Transverse colon (tissue), 4 donors: ENCODE measurements around the gene OR10AD1. TPM values are rescaled to one million over a fixed set of nuclear protein-coding genes. Genes with fewer than 3 reads are reported as not detected.
"Not testable (repeated sequence)": the region's sequence is repeated elsewhere in the genome, so short reads cannot be mapped to it uniquely, and the experiment has no call there.

Experiments used
- DNase-seq: peaks from one replicate; pipeline ENCODE4 v3.0.0-alpha.2; 2019
- H3K27ac ChIP-seq, 4 donors: fragments of 200-600 bp; sonication (generic); 2 replicates each; pipeline ENCODE4 v1.5.1; 2016 to 2018; ENCODE audit warnings: inconsistent platforms in 4 of 4
- H3K27me3 ChIP-seq: fragments of 200-600 bp; sonication (generic); 2 replicates; pipeline ENCODE4 v1.5.1; 2017; ENCODE audit warnings: inconsistent platforms
- H3K36me3 ChIP-seq, 4 donors: fragments of 200-600 bp; sonication (generic); 2 replicates each; pipeline ENCODE4 v1.5.1; 2017 to 2019; ENCODE audit warnings: inconsistent platforms in 4 of 4
- H3K4me1 ChIP-seq, 4 donors: fragments of 200-600 bp; sonication (generic); 2 replicates each; pipeline ENCODE4 v1.5.1; 2017 to 2020; ENCODE audit warnings: inconsistent platforms in 4 of 4
- H3K4me3 ChIP-seq, 4 donors: fragments of 200-600 bp; sonication (generic); 1 replicate in 1 of 4; 2 replicates in 3 of 4; pipeline versions ENCODE4 v1.5.1 to v1.6.1; 2017 to 2019; ENCODE audit warnings: inconsistent platforms in 4 of 4
- H3K9me3 ChIP-seq, 2 donors: fragments of 200-600 bp; sonication (generic); 2 replicates each; pipeline ENCODE4 v1.5.1; 2017 to 2019; ENCODE audit warnings: inconsistent platforms in 2 of 2
- EP300 ChIP-seq: sonication (generic); formaldehyde crosslinking; IDR thresholded peaks from one replicate; pipeline ENCODE4 v1.6.1; 2017; ENCODE audit warnings: antibody characterized with exemption, low read depth
- POLR2A ChIP-seq: fragments of 450-650 bp; IDR thresholded peaks from one replicate; pipeline ENCODE4 v1.6.1; 2016; ENCODE audit warnings: antibody characterized with exemption, mild to moderate bottlenecking, moderate library complexity
- POLR2AphosphoS5 ChIP-seq, 3 donors: sonication (generic); formaldehyde crosslinking; IDR thresholded peaks; one replicate each; pipeline ENCODE4 v1.6.1; 2016; ENCODE audit warnings: antibody characterized with exemption in 3 of 3
- WGBS, 2 donors: methylation state at CpG; one replicate each; pipeline ENCODE4 v1.1.5; 2018; ENCODE audit warnings: low coverage in 1 of 2; 5-methylcytosine and 5-hydroxymethylcytosine counted together
- in situ Hi-C, 4 donors: fragments of 200-750 bp; cut with MboI; loops; one replicate each; pipeline versions ENCODE4 v1.15.0 to v1.15.1; 2017; ENCODE audit warnings: low sequenced_read_pairs in 3 of 4, low pct_ligation_motif_present in 1 of 4, low pct_unique_long_range_greater_than_20kb in 1 of 4
- intact Hi-C: fragments of 100-400 bp; cut with DNase I; formaldehyde crosslinking; loops from one replicate; pipeline ENCODE4 v1.15.1; 2023; ENCODE audit warnings: low total_unique reads
- total RNA-seq, 4 donors: library from RNA; depleted of rRNA; stranded (reverse); fragments of >200 nt; gene quantifications; one replicate each; pipeline ENCODE4 v1.1.0, GENCODE V29; 2016
- TF ChIP-seq, protein P1 (sequence below), 5 experiments: fragments of 200-600 bp in 3 of 5; fragments of 450-650 bp in 2 of 5; sonication (generic) in 3 of 5; IDR thresholded peaks; 1 replicate in 2 of 5; 2 replicates in 3 of 5; pipeline ENCODE4 v1.5.1; 2016 to 2017; ENCODE audit warnings: antibody characterized with exemption in 5 of 5, inconsistent platforms in 3 of 5, mild to moderate bottlenecking in 2 of 5, moderate library complexity in 1 of 5

Gene OR10AD1, protein sequence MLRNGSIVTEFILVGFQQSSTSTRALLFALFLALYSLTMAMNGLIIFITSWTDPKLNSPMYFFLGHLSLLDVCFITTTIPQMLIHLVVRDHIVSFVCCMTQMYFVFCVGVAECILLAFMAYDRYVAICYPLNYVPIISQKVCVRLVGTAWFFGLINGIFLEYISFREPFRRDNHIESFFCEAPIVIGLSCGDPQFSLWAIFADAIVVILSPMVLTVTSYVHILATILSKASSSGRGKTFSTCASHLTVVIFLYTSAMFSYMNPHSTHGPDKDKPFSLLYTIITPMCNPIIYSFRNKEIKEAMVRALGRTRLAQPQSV
- total RNA-seq = not detected

DNA sequence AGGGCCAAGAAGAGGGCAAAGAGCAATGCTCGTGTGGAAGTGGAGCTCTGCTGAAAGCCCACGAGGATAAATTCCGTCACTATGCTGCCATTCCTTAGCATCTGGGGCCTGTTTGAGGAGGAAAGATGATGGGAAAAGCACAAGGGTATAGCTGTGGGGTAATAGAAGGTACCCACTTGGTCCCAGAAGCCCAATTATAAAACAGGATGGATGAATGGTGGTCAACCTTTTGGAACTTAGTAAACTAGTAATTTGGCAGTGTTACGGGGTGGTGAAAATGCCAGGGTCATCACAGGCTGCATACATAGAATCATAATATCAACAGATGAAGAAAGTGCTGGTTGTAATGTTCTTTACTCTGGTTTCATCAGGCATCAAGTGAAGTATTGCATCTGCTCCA lies at the start of gene OR10AD1:
Gene OR10AD1, minus strand, starts transcription at position 101 of the 400 bp plus-strand sequence. Its CDS starts 0 bp downstream, at position 101.
- Histone ChIP-seq H3K4me3 (no peak within 1 kb of the TSS), H3K27me3 (no peaks in the 10 kb centered on the region), H3K36me3 (no peaks in the 10 kb centered on the region), H3K27ac (no peak within 1 kb of the TSS), H3K9me3 (peaks cover 13 to 27% of the 10 kb centered on the region in 2 donors), H3K4me1 (peaks cover 0 to 26% (median 13%) of the 10 kb centered on the region in 4 donors)
- TF ChIP-seq, protein P1, sequence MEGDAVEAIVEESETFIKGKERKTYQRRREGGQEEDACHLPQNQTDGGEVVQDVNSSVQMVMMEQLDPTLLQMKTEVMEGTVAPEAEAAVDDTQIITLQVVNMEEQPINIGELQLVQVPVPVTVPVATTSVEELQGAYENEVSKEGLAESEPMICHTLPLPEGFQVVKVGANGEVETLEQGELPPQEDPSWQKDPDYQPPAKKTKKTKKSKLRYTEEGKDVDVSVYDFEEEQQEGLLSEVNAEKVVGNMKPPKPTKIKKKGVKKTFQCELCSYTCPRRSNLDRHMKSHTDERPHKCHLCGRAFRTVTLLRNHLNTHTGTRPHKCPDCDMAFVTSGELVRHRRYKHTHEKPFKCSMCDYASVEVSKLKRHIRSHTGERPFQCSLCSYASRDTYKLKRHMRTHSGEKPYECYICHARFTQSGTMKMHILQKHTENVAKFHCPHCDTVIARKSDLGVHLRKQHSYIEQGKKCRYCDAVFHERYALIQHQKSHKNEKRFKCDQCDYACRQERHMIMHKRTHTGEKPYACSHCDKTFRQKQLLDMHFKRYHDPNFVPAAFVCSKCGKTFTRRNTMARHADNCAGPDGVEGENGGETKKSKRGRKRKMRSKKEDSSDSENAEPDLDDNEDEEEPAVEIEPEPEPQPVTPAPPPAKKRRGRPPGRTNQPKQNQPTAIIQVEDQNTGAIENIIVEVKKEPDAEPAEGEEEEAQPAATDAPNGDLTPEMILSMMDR (IDR thresholded peaks at IDR 0.05) = no peak
- TF ChIP-seq POLR2A = no peak
- in situ Hi-C loops = no loop called here
- intact Hi-C loops = no loop called here
- WGBS, 2 donors = 82 to 90% methylated on average over 2 to 4 of the region's 4 CpGs
- DNase-seq = no peak

DNA sequence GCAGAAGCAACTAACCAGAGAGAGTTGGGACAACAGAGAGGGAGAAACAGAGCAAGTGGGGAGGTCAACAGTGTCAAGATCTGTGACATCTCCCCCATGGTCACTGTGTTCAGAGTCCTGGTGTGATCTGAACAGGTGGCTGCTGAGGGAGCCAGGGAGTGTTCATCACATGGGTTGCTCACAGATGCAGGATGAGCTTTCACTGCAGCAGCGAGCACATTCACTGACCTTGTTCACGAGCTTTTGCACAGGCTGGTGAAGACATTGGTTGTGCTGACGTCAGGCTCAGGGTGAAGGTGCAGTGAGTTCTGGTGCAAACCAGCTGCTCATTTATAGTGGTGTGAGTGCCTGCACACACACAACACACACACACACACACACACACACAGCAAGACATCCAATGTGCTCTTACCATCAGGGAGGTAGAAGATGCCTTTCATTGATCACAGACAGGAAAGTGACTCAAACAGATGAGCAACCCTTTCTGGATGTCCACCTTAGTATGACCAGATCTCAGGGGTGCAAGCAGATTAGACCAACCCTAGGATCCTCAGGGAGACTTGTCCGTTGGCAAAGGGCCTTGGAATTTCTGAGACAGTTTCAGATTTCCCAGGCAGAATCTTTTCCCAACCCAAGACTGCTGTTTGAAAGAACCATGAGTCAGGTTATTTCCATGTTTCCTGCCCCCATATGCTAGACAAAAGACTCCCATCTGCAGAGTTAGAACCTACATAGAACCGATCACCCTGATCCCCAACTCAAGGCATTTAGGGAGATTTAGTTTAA lies 44.3 kb upstream of the OR10AD1 start:
- Histone ChIP-seq H3K36me3 (no peaks in the 10 kb centered on the region), H3K9me3 (no peaks in the 10 kb centered on the region), H3K4me1 (no peaks in the 10 kb centered on the region), H3K27me3 (peaks cover 5% of the 10 kb centered on the region), H3K4me3 (no peak overlapping the region), H3K27ac (no peak overlapping the region)
- intact Hi-C loops = no loop called here
- 81 to 83% methylated on average over 1 to 5 of the region's 5 CpGs for WGBS, 2 donors
- no peak for TF ChIP-seq POLR2AphosphoS5 (IDR thresholded peaks at IDR 0.05)
- TF ChIP-seq POLR2A = no peak
- TF ChIP-seq, protein P1 (IDR thresholded peaks at IDR 0.05) = no peak
- TF ChIP-seq EP300 = no peak
- in situ Hi-C loops = no loop called here
- no peak for DNase-seq

DNA sequence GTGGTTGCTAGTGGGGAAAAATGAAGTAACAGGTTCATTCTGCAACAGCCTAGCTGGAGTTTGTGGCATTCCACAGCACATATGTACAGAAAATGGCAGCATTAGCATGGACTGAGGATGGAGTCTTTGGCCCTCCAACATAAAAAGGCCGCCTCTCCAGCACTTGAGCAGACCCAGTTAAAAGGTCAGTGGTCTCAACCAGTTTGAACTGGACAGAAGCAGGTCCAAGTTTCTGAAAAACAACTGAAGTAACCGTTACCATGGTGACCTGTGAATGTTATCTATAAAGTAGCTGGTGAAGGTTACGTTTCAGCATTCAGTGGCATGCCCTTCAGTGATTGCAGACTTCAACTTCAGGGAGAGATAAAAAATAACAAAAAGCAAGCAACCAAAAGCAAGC lies 34.1 kb upstream of the OR10AD1 start:
- no peak overlapping the region for H3K27ac ChIP-seq
- intact Hi-C loops = no loop called here
- H3K36me3 ChIP-seq = no peaks in the 10 kb centered on the region
- no peak for TF ChIP-seq POLR2A
- TF ChIP-seq POLR2AphosphoS5 (IDR thresholded peaks at IDR 0.05) = no peak
- no peak for TF ChIP-seq EP300
- TF ChIP-seq, protein P1 (IDR thresholded peaks at IDR 0.05) = no peak
- H3K4me3 ChIP-seq = no peak overlapping the region
- no peaks in the 10 kb centered on the region for H3K9me3 ChIP-seq
- in situ Hi-C loops = no loop called here
- no peak for DNase-seq
- no peaks in the 10 kb centered on the region for H3K4me1 ChIP-seq
- WGBS, 2 donors = 52 to 67% methylated on average over 1 to 3 of the region's 3 CpGs
- H3K27me3 ChIP-seq = no peaks in the 10 kb centered on the region

DNA sequence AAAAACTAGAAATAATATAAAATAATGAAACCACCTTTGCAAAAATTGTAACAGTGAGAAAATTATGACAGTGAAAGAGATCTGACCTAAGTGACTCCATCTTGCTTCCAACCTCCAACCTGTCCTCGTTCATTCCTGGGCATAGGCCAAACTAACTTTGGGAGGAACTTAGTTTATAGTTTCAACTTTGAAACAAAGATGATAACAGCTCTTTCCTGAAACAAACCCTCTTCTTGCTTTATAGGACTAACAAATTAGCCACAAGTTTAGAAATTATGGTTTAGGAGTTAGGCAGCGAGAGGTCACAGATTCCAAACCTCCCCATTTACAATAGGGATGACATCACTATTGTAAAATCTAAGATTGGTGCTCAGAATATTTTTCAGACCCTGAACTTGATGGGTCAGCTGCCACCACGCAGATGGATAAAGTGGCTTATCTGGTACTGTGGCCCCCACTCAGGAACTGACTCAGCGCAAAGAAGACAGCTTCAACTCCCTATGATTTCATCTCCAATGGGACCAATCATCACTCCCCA lies 32.8 kb upstream of the OR10AD1 start:
- H3K4me3 ChIP-seq = no peak overlapping the region
- TF ChIP-seq POLR2A = no peak
- no peak for TF ChIP-seq EP300
- TF ChIP-seq, protein P1 (IDR thresholded peaks at IDR 0.05) = no peak
- TF ChIP-seq POLR2AphosphoS5 (IDR thresholded peaks at IDR 0.05) = no peak
- DNase-seq = no peak
- H3K36me3 ChIP-seq = no peaks in the 10 kb centered on the region
- no peaks in the 10 kb centered on the region for H3K9me3 ChIP-seq
- WGBS, 2 donors = 14 to 66% methylated on average over 1 to 4 of the region's 4 CpGs
- H3K4me1 ChIP-seq = no peaks in the 10 kb centered on the region
- H3K27me3 ChIP-seq = no peaks in the 10 kb centered on the region
- intact Hi-C loops (no loop called here), in situ Hi-C loops (no loop called here)
- H3K27ac ChIP-seq = no peak overlapping the region

DNA sequence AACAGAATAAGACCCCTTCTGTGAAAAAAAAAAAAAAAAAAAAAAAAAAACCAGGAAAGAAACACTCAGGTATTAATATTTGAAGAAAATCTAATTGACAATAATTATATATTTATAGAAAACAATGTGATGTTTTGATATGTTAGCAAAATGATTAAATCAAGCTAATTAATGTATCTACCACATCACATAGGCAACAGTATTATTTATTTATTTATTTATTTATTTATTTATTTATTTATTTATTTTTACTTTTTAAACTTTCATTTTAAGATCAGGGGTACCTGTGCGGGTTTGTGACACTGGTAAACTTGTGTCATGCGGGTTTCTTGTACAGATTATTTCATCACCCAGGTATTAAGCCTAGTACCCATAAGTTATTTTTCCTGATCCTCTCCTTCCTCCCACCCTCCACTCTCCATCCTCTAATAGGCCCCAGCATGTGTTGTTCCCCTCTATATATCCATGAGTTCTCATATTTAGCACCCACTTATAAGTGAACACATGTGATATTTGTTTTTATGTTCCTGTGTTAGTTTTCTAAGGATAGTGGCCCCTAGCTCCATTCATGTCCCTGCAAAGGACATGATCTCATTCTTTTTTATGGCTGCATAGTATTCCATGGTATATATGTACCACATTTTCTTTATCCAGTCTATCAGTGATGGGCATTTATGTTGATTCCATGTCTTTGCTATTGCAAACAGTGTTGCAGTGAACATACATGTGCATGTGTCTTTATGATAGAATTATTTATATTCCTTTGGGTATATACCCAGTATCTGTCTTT lies 28.3 kb upstream of the OR10AD1 start:
- H3K4me3 ChIP-seq, intact Hi-C loops, H3K27ac ChIP-seq, H3K36me3 ChIP-seq, H3K27me3 ChIP-seq, H3K9me3 ChIP-seq, in situ Hi-C loops, H3K4me1 ChIP-seq, DNase-seq: not testable (repeated sequence)
- WGBS, 2 donors = 90 to 94% methylated on average over 2 of the region's 2 CpGs

DNA sequence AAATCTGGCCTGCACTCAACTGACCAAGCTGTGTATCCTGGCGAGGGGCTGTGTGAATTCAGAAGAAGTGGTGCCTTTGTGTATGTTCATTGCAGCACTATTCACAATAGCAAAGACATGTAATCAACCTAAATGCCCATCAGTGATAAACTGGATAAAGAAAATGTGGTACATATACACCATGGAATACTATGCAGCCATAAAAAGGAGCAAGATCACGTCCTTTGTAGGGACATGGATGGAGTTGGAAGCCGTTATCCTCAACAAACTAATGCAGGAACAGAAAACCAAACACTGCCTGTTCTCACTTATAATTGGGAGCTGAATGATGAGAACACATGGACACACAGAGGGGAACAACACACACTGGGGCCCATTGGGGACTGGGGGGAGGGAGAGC lies 21.4 kb upstream of the OR10AD1 start:
- intact Hi-C loops, H3K27ac ChIP-seq, in situ Hi-C loops, H3K9me3 ChIP-seq, DNase-seq, H3K4me1 ChIP-seq, H3K36me3 ChIP-seq, H3K4me3 ChIP-seq, H3K27me3 ChIP-seq: not testable (repeated sequence)
- 87% methylated on average over 3 of the region's 3 CpGs; no CpG with 5 or more reads in 1 of the 2 donors for WGBS, 2 donors
